Measurements from ENCODE around the gene TBKBP1.

DNA sequence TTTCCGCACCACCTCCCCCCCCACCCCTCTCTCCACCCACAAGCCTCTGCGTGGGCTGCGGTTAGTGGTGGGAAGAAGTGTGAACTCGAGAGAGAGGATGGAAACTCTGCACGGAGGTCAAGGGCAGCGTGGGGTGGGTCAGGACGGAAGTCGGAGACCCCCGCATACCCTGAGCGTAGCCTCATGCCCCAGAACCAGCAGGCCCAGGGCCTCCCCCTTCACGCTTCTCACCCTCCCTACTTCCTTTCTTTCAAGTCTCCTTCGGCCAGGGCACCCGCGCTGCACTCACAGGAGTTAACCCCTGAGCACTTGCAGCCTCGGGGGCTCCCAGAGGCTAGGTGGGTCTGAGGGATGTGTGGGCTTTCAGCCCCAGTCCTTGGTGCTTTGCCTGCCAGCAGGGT is 9.2 kb downstream of the TBKBP1 start:
- TF ChIP-seq, protein P1, sequence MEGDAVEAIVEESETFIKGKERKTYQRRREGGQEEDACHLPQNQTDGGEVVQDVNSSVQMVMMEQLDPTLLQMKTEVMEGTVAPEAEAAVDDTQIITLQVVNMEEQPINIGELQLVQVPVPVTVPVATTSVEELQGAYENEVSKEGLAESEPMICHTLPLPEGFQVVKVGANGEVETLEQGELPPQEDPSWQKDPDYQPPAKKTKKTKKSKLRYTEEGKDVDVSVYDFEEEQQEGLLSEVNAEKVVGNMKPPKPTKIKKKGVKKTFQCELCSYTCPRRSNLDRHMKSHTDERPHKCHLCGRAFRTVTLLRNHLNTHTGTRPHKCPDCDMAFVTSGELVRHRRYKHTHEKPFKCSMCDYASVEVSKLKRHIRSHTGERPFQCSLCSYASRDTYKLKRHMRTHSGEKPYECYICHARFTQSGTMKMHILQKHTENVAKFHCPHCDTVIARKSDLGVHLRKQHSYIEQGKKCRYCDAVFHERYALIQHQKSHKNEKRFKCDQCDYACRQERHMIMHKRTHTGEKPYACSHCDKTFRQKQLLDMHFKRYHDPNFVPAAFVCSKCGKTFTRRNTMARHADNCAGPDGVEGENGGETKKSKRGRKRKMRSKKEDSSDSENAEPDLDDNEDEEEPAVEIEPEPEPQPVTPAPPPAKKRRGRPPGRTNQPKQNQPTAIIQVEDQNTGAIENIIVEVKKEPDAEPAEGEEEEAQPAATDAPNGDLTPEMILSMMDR (IDR thresholded peaks at IDR 0.05): no peak
- TF ChIP-seq EZH2 (IDR thresholded peaks at IDR 0.05): no peak
- TF ChIP-seq EZH2phosphoT487 (IDR thresholded peaks at IDR 0.05): no peak

Data from neural progenitor cell (in vitro differentiated cells).